NCI-H2107 treated with DMSO at 0.1 percent for 48 hours (cell line): ENCODE measurements around the gene HEG1.
"Not testable (repeated sequence)": the region's sequence is repeated elsewhere in the genome, so short reads cannot be mapped to it uniquely, and the experiment has no call there.

Source experiments
- DNase-seq: peaks from one replicate; lab custom pipeline; 2025; ENCODE audit not compliant: unreplicated experiment; lab: John Stamatoyannopoulos, UW

The HEG1 gene

DNA sequence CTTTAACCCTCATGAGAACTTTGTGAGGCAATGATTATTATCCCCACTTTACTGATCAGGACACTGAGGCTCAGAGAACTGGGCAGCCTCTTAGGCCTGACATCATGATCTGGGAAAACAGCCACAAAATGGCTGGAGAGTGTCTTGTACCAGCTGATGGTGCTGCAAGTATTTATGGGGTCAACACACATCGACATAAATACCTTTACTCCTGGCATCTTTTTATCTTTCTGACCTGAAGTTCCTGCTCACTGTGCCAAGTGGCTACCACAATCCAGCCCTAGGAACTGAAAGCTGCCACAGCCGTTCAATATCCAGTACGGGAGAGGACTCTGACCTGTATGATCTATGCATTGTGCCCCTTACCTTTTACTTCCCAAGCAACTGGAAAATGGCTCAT, 92.0 kb downstream of the HEG1 start:
- DNase-seq, result no peak

DNA sequence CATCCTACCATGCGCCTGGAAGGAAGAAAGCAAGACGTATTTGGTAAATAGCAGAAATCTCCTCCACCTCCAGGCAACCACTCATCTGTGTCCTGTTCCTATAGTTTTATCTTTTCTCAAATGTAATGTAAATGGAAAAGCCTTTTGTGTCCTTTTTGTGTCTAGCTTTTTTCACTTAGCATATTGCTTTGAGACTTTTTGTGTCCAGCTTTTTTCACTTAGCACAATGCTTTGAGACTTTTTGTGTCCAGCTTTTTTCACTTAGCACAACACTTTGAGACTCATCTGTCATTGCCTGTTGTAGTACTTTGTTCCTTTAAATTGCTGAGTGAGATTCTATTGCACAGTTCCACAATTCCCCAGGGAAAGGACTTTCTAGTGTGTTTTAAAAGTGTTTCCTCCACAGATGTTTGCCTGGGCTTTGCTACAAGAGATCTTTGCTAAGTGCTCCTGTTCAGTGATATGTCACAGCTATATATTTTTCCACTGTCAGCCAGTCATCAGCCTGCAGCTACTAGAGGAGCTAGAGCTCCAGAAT, 93.3 kb downstream of the HEG1 start:
- no peak for DNase-seq

DNA sequence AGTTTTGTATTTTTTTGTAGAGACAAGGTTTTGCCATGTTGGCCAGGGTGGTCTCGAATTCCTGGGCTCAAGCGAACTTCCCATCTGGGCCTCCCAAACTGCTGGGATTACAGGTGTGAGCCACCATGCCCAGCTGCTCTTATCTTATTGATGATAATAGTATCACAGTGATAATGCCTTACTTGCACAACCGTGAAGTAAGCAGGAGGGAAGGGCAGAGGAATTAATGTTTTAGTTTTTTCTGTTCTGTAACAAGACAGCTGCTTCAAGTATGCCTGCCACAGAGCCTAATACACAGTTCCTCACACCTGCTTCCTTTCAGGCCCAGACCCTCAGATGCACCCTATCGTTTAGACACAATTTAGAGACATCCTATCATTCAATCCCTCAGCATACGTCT, 95.1 kb downstream of the HEG1 start:
- no peak for DNase-seq

DNA sequence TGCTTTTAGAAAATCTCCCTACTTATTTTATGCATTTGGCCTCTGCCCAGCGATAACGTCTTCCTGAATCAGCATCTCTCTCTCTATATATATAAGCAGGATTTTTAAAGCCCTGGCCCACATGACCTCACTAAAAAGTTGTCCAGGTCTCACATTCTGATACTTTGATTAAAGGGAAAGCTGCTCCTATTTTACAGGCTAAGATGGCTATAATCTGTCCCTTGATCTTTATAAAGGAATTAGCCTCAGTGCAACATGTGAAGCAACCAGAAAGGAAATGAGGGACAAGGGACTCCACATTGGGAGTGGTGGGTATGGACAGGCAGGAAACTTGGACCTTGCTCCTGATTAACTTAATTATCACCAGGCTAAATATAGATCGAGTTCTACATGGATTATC, 95.7 kb downstream of the HEG1 start:
- no peak for DNase-seq

DNA sequence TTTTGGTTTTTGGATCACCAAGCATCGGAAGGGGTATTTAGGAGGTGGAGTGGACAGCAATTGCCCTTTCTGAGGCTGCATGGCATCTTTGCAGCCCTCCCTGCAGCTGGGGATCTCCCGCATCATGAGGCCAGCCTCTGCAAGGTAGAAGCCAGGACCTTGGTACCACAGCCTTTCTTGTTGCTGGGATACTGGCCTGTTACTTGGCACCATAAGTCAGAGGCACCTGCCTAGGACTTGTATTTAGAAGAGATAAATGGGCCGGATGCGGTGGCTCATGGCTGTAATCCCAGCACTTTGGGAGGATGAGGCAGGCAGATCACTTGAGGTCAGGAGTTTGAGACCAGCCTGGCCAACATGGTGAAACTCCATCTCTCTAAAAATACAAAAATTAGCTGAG, 97.8 kb downstream of the HEG1 start:
- not testable (repeated sequence) for DNase-seq

DNA sequence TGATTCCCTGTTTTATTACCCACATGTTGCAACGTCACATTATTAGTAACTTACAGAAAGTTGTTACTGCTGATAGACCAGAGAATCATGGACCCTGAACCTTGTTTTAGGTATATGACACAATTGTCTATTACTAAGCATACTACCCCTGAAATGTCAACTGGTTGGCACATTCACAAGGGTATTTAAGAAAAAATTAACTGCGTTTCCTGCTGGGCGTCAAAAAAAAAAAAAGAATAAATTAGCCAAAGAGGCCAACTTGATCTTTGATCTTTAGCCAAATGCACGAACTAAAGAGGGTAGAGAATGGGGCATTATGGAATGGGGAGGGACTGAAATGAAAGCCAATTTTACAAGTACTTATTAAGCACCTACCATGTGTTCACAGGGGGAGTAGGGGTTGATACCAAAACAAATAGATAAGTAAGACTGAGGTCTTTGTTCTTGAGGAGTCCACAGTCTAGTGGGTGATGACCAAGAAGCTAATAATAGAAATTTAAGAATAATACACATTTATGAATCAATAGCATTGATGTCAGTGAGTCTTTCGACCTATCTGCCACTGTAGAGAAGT, 103.4 kb downstream of the HEG1 start:
- DNase-seq, result no peak

DNA sequence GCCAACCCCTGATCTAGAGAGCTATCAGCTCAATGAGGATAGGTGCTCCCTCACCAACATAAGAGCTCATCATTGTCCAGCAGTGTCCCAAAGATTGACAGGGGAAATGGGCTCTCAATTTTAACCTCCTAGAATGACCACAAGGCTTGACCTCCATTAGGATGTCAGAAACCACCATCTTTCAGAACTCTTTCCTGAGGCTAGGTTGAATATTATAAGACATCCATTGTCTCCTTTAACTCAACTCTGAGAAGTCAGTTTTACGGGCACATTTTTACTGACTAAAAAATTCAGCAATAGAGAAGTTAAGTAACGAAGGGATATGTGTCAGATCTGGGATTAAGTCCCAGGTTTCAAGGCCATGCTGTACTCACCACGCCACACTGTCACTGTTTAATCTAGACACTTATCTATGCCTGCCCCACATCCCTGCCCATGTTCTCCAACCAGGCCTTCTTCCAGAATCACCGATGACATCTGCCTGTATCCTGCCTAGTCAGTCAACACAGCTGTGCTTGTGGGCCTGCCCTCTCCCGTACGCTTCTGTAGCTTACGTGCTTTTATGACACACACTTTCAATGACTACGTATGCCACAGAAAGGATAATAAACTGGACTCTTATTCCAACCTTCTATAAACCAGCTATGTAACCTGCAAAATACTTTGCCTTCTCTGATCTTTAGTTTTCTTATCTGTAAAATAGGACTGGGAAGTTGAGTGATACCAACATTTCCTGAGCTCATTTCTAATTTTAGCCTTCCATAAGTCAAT, 104.1 kb downstream of the HEG1 start:
- no peak for DNase-seq

DNA sequence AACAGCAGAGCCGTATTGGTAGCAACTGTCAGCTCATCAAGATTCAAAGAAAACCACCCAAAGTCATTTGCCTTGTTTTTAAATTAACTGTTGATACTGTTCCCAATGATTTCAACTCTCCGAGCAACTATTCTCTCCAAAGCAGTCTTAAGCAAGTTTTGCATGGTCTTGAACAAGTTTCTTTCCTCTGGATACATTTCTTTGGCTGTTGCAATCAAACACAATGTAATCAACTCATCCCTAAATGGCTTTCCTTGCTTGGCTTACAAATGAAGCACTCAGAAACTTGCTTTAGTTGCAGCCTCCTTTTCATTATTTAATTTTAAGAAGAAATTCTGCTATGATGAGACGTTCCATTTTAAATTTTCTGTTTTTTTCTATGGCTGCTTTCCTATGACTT, 105.8 kb downstream of the HEG1 start:
- DNase-seq, result no peak

DNA sequence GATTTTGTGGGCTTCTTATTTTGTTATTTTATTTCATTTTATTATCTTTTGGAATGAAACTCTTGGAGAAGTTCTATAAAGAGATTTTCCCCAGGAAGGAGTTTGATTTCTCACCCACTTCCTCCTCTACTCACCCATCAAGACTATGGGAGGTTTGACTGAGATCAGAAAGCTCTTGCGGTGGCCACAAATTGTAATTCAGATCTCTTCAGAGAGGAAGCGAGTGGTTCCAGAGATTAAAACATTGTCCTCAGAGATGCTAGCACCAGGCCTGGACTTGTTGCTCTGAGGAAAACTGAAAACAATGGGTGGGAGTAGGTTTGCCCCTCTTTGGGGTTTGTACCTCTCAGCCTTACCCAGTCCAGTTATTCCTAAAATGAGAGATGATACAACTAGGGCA, 113.2 kb downstream of the HEG1 start:
- DNase-seq, result no peak

DNA sequence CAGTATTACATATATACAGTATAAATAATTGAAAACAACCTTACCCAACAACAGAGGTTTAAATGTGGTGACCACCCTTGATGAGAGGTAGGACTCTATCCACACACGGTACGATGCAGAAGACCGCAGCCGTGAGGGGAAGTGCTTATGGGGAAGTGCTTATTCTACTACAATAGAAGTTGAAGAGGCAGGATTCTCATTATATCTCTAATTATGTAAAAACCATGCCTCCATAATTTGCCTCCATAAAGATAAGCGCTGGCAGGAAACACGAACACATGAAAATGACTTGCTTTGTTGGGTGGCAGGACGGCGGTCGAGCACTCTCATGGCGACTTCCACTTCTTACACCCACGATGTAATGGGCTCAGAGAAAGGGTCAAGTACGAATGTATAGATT, 114.0 kb downstream of the HEG1 start:
- DNase-seq, result no peak

DNA sequence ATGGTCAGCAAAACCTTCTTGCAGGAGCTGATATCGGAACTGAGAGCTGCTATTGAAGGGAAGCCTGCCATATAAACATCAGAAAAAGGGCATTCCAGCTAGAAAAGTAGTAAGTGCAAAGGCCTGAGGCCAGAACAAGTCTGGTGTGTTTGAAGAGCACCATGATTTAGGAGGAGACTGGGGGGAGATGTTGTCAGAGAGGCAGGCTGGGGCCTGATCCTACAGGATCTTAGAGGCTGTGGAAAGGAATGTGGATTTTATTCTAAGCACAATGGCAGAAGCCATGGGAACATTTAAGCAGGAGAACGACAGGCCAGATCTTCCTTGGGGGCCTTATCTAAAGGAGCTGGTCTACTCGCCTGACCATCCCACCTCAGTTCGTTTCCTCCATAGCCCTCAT, 116.1 kb downstream of the HEG1 start:
- DNase-seq, result no peak

DNA sequence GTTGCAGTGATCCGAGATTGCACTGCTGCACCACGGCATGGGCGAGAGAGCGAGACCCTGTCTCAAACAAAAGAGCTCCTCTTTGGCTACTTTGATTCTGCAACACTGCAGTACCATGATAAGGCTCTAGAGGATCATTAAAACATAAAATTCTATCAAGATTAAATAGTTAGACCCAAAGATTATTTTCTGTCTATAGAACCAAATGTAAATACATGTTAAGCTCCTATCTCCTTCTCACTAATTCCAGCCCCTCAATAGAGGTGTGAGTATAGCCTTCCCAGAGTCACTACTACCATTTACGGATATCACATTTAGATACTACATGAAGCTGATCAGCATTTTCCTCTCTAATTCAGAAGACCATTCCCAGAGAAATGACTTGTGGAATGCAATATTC, 116.9 kb downstream of the HEG1 start:
- no peak for DNase-seq

DNA sequence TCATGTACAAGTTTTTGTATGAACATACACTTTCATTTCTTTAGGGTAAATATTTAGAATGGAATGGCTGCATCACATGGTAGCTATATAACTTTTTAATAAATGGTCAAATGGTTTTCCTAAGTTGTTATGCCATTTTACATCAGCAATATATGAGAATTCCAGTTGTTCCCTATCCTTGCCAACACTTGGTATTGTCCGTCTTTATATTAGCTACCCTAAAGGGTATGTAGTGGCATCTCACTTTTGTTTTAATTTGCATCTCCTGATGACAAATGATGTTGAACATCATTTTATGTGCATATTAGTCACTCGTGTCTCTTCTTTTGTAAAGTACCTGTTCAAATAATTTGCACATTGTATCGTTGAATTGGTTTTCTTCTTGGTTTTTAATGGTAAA, 118.7 kb downstream of the HEG1 start:
- no peak for DNase-seq

DNA sequence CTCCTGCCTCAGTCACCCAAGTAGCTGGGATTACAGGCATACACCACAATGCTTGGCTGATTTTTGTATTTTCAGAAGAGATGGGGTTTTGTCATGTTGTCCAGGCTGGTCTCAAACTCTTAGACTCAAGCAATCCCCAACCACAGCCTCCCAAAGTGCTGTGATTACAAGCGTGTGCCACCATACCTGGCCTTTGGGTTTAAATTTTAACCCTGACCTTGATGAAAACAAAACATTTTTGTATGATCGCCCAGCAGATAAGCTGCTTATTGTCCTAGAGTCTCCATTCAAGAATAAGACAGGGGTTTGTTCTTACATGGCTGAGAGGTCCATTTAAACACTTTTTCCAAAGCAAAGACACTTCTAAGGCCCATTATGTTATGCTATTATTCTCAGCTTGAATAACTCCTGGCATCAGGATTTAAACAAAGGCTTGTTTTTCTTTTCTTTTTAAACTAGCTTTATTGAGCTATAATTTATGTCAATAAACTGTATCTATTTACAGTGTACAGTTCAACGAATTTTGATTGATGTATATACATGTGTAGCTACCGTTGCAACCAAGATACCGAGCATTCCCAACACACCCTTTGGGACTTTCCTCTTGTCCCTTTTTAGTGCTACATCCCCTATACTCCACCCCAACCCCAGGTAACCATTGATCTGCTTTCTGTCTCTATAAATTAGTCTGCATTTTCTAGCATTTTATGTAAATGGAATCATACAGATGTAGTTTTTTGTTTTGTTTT, 119.8 kb downstream of the HEG1 start:
- no peak for DNase-seq

DNA sequence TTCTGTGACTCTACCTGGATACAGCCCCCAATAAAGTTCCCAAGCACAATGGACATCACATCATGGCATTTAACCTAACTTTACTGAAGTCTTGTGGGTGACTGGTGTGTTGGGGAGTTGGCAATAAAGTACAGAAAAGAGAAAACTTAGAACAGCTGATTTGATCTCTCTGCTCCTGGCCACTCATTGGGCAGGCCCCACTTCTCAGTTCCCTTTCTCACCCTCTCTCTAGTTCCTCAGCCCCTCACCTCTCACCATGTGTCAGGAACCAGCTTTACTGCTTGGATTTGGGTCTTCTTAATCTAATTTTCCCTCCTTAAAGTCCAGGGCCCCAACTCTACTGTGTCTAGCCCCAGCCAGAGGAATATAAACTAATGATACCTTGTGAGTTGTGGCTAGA, 120.5 kb downstream of the HEG1 start:
- DNase-seq, result no peak

DNA sequence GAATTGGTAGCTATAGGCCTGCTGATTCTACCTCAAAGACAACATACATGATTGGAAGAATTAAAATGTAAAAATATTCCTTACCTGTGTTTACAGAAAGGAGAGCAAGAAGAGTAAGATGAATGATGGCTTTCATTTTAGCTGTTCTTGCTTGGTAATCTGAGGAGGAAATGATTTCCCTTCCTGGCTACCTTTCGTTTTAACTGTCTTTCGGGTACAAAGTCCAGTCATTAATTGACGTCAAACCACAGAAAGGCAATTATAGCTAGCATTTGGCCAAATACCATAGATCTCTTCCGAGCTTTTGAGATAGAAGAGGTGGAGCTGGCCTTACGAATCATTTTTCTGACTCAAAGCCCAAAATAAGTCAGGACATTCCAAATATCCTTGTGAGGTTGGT, 121.2 kb downstream of the HEG1 start, which contains the start of gene MUC13:
Gene MUC13, minus strand, starts transcription at position 175 of the 400 bp plus-strand sequence. Its CDS starts 39 bp downstream, at position 136.
- DNase-seq, result no peak

DNA sequence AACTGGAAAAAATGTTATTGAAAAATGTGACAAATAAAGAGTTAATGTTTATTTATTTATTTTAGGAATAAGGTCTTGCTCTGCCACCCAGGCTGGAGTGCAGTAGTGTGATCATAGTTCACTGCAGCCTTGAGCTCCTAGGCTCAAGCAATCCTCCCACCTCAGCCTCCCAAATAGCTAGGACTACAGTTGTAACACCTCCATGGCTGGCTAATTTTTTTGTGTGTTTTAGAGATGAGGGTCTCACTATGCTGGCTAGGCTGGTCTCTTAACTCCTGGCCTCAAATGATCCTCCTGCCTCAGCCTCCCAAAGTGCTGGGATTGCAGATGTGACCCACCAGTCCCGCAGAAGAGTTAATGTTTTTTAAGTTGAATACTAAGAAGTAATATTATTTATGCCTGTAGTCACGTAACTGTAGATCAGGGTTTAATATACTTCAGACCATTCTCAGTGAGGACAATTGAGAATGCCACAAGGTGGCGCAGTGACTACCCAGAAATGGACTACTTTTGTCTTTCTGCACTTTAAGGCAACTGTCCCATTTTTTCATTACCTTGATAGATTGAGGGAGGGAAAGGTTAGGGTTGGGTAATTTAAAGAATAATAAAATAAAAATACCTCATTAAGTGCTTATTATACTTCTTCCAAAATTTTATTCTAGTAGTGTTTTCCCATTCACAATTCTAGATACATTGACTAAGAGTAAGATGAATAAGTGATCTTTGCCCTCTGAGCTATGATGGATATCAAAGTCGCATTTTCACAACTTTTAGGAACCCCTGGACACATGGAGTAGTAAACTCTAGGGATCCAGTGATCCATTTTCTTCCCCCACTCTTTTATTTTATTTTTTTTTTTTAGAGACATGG, 127.2 kb downstream of the HEG1 start:
- peak; percentile 67 for DNase-seq

DNA sequence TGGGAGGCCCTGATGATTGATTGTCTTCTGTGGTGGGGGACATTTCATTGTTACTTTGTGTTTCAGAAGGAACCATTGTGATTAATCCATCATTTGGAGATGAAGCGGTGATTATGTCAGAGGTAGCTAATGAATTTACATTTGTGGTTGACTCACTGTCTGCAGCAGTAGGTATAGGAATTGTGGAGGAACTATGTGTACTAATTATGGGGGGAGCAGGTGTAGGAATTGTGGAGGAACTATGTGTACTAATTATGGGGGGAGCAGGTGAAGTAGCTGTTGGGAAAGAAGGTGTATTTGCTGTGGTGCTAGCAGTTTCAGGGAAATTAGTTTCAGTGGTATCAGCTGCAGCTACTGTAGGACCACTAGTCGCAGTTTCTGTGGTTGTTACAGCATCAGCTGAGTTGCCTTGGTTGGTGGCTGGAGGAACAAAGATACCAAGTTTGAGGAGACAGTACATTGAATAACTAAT, 128.2 kb downstream of the HEG1 start:
- DNase-seq, result no peak

DNA sequence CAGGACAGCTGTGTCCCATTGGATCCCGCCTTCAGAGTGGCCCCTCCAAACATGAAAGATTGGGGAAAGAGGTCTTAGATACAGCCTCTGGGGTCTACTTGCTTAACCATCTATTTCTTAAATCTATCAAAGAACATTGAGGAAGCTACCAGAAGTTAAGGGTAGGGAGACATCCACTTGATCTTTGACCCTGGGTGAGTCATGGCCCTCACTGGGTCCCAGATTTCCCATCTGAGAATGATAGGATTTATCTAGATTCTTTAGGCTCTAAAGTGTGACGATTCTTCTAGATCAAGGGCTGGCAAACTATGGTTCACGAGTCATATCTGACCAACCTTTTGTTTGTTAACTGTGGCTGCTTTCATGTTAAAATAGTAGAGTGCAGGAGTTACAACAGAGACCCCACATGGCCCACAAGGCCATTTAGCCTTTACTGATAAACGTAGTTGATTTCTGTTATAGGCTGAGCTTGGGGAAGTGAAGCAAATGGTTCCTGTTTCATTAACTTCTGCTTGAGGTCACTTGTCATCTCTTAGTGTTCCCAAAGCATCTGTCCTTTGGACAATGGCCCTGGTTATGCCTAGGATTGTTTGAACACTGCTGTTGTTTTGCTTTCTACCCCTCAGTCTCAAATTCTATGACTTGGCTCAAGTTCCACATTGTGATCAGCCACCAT, 129.2 kb downstream of the HEG1 start:
- no peak for DNase-seq

DNA sequence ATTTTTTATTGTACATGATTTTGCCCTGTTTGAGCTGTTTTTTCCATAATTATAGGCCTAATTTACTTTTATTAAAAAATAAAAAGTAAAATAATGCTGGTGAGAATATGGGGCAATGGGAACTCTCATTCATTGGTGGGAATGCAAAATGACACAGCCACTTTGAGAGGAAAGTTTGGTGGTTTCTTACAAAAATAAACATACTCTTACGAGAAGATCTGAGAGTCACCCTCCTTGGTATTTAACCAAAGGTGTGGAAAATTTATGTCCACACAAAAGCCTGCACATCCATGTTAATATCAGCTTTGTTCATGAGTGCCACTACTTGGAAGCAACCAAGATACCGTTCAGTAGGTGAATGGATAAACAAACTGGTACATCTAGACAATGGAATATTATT, 131.1 kb downstream of the HEG1 start:
- DNase-seq, result no peak
